Nucleus accumbens (tissue), 56 donors: ENCODE results near the gene FOXA1.

Experiments
- DNase-seq, 56 donors: peaks; one replicate each; lab custom pipeline; 2025; lab: John Stamatoyannopoulos, UW

The FOXA1 gene

DNA sequence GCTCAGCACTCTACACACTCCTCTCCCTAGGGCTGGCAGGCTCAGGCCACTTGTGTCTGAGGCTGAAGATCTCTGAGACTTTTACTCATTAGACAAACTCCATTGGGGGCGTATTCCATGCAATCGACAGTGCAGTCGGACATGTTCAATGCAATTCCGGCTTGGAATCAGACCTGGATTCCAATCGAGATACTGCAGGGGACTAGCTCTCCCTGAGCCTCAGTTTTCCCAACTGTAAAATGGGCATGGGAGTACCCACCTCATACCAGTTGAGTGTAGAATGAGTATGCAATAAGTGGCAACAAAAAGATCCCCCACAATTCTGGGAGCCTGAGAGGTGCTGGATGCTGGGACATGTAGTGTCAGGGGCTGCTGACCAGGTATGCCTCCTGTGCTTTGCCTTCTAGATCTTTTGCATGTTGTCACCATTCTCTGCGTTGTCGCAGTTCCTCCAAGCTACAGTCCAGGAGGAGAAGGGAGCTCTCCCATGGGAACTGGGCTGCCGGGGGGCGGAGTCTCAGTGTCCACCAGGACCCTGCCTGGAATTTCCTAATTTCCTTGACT lies 8.7 kb upstream of the FOXA1 start:
- no peak for DNase-seq

DNA sequence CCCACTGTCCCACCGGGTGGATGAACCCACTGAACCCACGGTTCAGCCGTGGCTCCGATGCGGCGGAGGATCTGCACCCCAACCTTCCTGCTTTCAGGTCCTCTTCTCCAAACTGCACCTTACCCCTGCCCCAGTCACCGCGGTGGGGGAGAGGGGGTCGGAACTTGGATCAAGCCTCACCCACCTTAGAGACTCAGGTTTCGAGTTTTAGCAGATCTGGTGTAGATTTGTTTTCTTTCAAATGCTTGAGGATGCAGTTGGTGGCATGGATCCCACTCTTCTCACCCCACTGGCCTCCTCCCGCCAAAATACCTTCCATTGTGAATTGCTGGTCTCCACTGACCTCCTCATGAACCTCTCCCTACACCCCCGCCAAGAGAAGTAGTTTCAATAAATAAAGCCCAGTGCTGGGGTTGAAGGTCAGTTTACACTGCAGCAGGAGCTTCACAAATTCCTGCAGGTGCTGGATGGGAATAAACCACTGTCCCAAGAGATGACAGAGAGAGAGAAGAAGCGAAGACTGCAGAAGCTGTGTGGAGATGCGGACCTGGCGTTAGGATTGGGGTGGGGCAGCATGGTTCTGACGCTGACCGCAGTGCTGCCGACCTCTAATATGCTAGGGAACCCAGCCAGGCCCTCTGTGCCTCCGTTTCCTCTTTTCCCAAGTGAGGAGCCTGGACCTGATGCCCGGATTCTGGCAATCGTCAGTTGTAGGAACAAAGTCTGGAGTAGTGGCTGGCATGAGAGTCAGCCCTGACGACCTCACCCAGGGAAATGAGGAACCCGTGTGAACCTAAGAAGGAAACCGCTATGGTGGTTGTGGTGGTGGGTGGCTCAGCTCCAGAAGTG lies 7.8 kb upstream of the FOXA1 start:
- DNase-seq, result no peak

GRCh38 chr14:37601865-37602264 lies 6.8 kb upstream of the FOXA1 start:
- no peak for DNase-seq

DNA sequence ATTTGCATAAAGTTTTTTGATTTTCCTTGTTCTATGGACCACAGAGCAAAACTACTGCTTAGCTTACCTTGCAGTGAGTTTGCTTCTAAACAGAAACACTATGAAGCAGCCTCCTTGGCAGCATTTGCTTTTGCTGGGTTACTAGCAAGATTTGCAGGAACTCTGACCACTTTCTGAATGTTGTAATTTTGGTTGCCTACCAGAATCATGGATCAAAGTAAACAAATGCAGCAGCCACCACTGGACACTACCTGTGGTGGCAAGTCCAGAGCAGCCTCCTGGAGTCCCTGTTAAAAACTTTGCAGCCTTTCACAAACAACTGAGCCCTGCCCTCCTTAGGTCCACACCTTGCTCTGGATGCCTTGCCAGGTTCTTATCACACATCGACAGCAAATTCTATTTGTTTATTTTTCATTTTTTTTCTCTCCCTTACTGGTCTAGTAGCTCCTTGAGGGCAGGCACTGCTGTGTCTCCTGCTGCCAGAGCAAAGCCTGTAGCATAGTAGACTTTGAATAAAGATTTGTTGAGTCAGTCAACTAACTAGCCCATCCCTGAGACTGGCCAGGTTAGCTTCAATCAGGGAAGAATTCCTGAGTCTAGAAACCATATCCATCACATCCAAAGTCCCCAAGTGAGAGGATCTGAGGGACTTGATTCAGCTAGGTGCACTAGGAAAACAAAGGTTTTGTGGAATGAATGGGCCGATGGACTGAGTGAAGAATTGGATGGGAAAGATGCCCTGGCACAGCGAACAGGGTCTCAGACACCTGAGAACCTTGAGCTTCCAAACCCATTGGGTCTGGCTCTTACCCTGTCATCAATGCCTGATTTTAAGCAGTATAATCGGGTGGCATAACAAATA lies 6.1 kb upstream of the FOXA1 start:
- no peak for DNase-seq

- no peak for DNase-seq
Observed at GRCh38 chr14:37599507-37600368, 4.7 kb upstream of the FOXA1 start.

DNA sequence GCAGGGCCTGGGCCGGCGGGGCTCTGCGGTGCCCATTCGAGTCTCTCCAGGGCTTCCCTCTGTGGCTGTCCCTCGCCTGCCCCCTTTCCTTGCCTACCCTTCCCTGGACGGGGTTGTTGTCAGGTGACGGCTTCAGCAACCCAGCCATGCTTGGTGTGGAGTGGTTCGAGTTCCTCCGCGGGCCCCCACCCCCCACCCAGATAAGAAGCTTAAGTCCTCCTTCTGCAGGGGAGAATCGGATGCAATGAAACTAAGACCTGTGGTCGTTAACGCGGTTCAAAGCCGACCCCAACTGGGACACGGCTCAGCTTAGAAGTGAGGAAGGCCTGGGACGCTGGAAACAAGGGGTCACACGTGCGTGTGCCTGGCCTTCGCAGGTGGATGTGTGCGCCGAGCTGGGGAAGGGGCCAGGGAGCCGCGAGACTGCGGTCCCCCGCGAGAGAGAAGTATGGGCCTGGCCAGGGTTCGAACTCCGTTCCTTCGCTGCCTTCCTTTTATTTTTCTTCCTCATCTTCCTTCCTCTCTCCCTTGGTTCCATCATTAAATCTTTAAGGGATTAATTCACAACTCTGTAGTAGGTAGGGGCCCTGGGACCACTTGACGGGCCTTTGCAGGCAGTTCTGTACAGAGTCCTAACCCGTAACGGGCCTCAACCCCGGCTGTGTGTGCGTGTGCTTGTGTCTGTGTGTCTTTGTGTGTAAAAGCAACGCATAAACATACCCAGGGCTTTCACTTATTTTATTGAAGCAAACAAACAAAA lies 3.9 kb upstream of the FOXA1 start:
- no peak for DNase-seq

- no peak for DNase-seq
Observed at GRCh38 chr14:37597914-37598746, 3.1 kb upstream of the FOXA1 start.

DNA sequence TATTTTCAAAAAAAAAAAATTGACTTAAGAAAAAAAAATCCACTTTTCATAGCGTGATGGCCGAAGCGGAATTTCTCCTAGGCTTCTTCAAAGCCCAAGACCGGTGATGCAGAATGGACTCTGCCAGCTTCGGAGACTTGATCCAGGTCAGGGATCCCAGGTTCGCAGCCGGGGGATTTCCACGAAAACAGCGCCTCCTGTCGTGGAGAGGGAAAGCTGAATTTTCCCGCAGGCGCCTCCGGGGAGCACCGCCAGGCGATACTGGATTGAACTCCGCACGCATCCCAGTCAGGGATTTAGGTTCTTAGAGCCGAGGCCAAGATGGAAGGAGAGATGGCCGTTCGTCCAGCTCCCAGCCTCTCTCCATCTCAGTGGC lies 2.5 kb upstream of the FOXA1 start:
- DNase-seq, result no peak

- no peak for DNase-seq
Observed at GRCh38 chr14:37596790-37597472, 1.9 kb upstream of the FOXA1 start.

GRCh38 chr14:37595809-37596621 lies 966 bp upstream of the FOXA1 start:
- no peak for DNase-seq

DNA sequence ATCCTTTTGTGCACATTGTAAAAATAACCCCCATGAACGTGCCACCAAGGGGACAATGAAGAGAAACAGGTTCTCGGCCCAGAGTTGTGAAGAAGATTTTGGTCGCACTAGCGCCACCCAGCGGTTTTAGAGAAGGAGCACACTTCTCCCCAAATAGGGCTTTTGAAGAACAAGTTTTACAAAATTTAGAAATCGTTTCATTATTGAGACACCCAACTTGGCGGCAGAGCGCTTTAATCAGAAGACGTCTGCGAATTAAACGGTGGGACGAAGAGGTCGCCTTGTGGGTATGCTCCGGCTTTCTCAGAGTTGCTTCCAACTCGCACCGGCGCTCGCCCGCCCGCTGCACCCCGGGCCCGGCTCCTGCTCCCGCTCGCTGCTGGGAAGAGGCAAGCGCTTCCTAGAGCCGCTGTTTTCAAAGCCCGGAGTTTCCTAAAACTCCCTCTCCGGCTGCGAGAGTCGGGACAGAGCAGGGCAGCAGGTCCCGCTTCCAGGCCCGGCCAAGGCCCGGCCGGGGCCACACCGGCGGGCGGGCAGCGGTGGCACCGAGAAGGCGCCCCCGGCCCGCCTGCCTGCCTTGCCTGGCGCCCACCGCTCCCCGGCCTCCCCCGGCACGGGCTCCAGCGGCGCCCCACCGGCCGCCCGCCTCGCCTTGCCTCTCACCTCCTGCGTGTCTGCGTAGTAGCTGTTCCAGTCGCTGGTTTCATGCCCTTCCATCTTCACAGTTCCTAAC lies 645 bp downstream of the FOXA1 start:
- DNase-seq, result peak in 5 of 56 donors; percentile 6 to 59 (median 21)

DNA sequence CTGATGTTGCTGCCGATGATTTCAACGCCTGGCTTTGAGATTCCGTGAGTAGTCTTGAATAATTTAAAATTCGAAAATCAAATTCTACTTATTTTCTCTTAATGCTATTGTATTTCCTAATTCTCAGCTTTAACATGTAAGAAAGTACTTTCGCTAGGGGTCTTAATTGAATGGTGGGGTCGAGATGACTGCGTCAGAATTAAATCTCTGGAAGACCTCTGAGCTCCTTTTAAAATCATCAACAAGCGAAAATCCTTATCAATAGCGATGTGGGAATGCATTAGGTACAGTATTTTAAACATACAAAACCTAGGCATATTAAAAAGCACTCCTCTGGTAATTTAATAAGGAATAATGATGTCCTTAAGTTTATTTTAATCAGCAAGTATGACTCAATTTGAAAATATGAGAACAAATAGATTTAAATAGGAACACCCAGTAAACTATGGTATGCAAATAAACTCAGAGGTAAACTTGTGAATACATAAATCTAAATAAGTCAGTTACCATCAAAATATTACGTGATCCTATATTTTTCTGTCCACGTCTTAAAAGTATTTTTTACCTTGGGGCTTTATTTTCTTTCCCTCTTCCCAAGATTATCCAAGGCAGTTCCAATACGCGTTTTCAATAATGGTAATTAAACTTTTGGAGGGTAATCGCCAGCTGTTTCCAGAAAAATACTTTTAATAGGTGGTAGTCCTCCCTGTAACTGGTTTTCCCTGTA lies 1.4 kb downstream of the FOXA1 start:
- DNase-seq, result no peak

- no peak for DNase-seq
Observed at GRCh38 chr14:37592482-37593408, 2.3 kb downstream of the FOXA1 start.

DNA sequence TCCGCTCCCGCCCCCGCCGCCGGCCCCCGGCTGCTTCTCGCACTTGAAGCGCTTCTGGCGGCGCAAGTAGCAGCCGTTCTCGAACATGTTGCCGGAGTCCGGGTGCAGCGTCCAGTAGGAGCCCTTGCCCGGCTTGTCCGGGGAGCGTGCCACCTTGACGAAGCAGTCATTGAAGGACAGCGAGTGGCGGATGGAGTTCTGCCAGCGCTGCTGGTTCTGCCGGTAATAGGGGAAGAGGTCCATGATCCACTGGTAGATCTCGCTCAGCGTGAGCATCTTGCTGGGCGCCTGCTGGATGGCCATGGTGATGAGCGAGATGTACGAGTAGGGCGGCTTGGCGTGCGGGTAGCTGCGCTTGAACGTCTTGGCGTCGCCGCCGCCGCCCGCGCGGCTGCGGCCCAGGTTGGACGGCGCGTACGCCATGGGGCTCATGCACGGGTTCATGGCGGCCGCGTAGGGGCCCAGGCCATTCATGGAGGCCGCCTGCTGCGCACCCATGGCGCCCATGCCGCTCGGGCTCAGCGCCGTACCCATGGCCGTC lies 3.0 kb downstream of the FOXA1 start:
- DNase-seq, result no peak
